Left ventricle myocardium inferior (tissue), 1 donor: ENCODE results near the gene WDR82. TPM values are rescaled to one million over a fixed set of nuclear protein-coding genes. Genes with fewer than 3 reads are reported as not detected.

Source experiments
- DNase-seq: peaks from one replicate; pipeline ENCODE4 v3.0.0-alpha.2; 2020
- H3K27ac ChIP-seq: fragments of 200-600 bp; replicated peaks from 2 replicates; pipeline ENCODE4 v1.8.0; 2021
- H3K27me3 ChIP-seq: fragments of 200-600 bp; 2 replicates; pipeline ENCODE4 v1.8.0; 2021; ENCODE audit warnings: low read depth
- H3K36me3 ChIP-seq: fragments of 200-600 bp; 2 replicates; pipeline ENCODE4 v1.8.0; 2021
- H3K4me1 ChIP-seq: fragments of 200-600 bp; 2 replicates; pipeline ENCODE4 v1.8.0; 2021
- H3K4me3 ChIP-seq: fragments of 200-600 bp; 2 replicates; pipeline ENCODE4 v1.8.0; 2021; ENCODE audit warnings: mild to moderate bottlenecking, moderate library complexity
- H3K9me3 ChIP-seq: fragments of 200-600 bp; replicated peaks from 2 replicates; pipeline ENCODE4 v1.8.0; 2021
- CTCF ChIP-seq: fragments of 200-600 bp; IDR thresholded peaks from 2 replicates; pipeline ENCODE4 v1.8.0; 2021; ENCODE audit warnings: antibody characterized with exemption, mild to moderate bottlenecking, borderline replicate concordance
- intact Hi-C: fragments of 100-400 bp; cut with micrococcal nuclease; formaldehyde crosslinking; loops from one replicate; pipeline ENCODE4 v1.11.0; 2022
- total RNA-seq: library from RNA; stranded (reverse); fragmentation: NEBNext Ultra II Directional; extraction: Animal tissue kit (Norgen Biotek cat#: 25700); gene quantifications from one replicate; pipeline ENCODE4 v1.2.1, GENCODE V29; 2021
- donor health status: DM: no; HTN: yes; CAD: no; lungs with severe emphysema.

The WDR82 gene
- total RNA-seq, 1 donor from 2014 or later: 61.6 TPM

GRCh38 chr3:52262447-52262846 is 16.0 kb downstream of the WDR82 start:
- Histone ChIP-seq H3K4me1 (peaks cover 5% of the 10 kb centered on the region), H3K4me3 (no peak overlapping the region), H3K27me3 (no peaks in the 10 kb centered on the region), H3K36me3 (peaks cover 100% of the 10 kb centered on the region), H3K27ac (no peak overlapping the region), H3K9me3 (no peaks in the 10 kb centered on the region)
- intact Hi-C loops: no loop called here
- DNase-seq: no peak
- no peak for TF ChIP-seq CTCF

- H3K36me3 ChIP-seq: peaks cover 100% of the 10 kb centered on the region
- no peak for TF ChIP-seq CTCF
- H3K4me1 ChIP-seq: peaks cover 5% of the 10 kb centered on the region
- intact Hi-C loops: no loop called here
- H3K27ac ChIP-seq: no peak overlapping the region
- no peaks in the 10 kb centered on the region for H3K9me3 ChIP-seq
- no peaks in the 10 kb centered on the region for H3K27me3 ChIP-seq
- no peak for DNase-seq
- H3K4me3 ChIP-seq: no peak overlapping the region
These were observed 19.0 kb downstream of the WDR82 start for GRCh38 chr3:52259448-52259847.

- Histone ChIP-seq H3K4me1 (peaks cover 8% of the 10 kb centered on the region), H3K9me3 (no peaks in the 10 kb centered on the region), H3K36me3 (peaks cover 100% of the 10 kb centered on the region), H3K27ac (no peak overlapping the region), H3K27me3 (no peaks in the 10 kb centered on the region), H3K4me3 (no peak overlapping the region)
- no peak for TF ChIP-seq CTCF
- intact Hi-C loops: no loop called here
- DNase-seq: no peak
These were observed 19.4 kb downstream of the WDR82 start for GRCh38 chr3:52259035-52259434.

GRCh38 chr3:52257911-52258310 is 20.5 kb downstream of the WDR82 start:
- no peak for TF ChIP-seq CTCF
- Histone ChIP-seq H3K27me3 (no peaks in the 10 kb centered on the region), H3K9me3 (no peaks in the 10 kb centered on the region), H3K4me1 (peaks cover 19% of the 10 kb centered on the region), H3K4me3 (no peak overlapping the region), H3K27ac (no peak overlapping the region), H3K36me3 (peaks cover 100% of the 10 kb centered on the region)
- intact Hi-C loops: no loop called here
- DNase-seq: no peak

GRCh38 chr3:52256622-52257021 is 21.8 kb downstream of the WDR82 start:
- no peaks in the 10 kb centered on the region for H3K9me3 ChIP-seq
- TF ChIP-seq CTCF: no peak
- H3K4me3 ChIP-seq: no peak overlapping the region
- no peak overlapping the region for H3K27ac ChIP-seq
- H3K4me1 ChIP-seq: peaks cover 17% of the 10 kb centered on the region
- H3K36me3 ChIP-seq: peaks cover 98% of the 10 kb centered on the region
- intact Hi-C loops: no loop called here
- no peaks in the 10 kb centered on the region for H3K27me3 ChIP-seq
- no peak for DNase-seq

GRCh38 chr3:52256159-52256558 is 22.3 kb downstream of the WDR82 start:
- H3K9me3 ChIP-seq: no peaks in the 10 kb centered on the region
- H3K36me3 ChIP-seq: peaks cover 98% of the 10 kb centered on the region
- no peak for DNase-seq

More at GRCh38 chr3:52256159-52256558, 22.3 kb downstream of the WDR82 start:
- Histone ChIP-seq H3K4me1 (peaks cover 18% of the 10 kb centered on the region), H3K27ac (no peak overlapping the region), H3K4me3 (no peak overlapping the region), H3K27me3 (no peaks in the 10 kb centered on the region)
- intact Hi-C loops: no loop called here
- no peak for TF ChIP-seq CTCF
